NCI-H2227 treated with DMSO at 0.1 percent for 48 hours (cell line): ENCODE results near the gene CNR2.
"Not testable (repeated sequence)": the region's sequence is repeated elsewhere in the genome, so short reads cannot be mapped to it uniquely, and the experiment has no call there.

ENCODE experiments used
- DNase-seq: peaks from one replicate; lab custom pipeline; 2025; lab: John Stamatoyannopoulos, UW

The CNR2 gene

DNA sequence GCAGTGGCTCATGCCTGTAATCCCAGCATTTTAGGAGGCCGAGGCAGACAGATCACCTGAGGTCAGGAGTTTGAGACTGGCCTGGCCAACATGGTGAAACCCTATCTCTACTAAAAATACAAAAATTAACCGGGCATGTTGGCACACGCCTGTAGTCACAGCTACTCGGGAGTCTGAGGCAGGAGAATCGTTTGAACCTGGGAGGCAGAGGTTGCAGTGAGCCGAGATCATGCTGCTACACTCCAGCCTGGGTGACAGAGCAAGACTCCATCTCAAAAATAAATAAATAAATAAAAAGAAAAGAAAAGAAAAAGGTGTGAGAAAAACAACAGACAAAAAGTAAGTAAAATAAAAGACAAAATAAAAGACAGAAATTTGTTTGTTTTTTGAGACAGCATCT is 79.0 kb downstream of the CNR2 start:
- not testable (repeated sequence) for DNase-seq

DNA sequence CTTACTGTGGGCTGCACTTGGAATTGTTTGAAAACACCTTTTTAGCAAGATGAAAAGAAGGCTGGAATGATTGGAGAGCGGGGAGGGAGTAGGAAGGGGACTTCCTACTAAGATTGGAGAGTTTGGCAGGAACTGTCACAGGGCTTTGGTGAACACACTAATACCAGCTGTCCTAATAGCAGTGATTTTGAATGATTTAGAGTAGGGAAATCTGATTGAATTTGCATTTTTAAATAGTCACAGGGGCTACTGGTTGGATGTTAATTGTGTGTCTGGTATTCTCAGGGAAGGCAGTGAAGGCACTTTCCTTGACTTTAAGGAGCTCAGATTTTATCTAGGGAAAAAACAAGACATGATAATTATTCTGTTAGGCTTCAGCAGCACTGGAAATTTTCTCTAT is 85.4 kb downstream of the CNR2 start:
- no peak for DNase-seq

GRCh38 chr1:23826590-23826989 is 86.6 kb downstream of the CNR2 start:
- DNase-seq, result not testable (repeated sequence)

DNA sequence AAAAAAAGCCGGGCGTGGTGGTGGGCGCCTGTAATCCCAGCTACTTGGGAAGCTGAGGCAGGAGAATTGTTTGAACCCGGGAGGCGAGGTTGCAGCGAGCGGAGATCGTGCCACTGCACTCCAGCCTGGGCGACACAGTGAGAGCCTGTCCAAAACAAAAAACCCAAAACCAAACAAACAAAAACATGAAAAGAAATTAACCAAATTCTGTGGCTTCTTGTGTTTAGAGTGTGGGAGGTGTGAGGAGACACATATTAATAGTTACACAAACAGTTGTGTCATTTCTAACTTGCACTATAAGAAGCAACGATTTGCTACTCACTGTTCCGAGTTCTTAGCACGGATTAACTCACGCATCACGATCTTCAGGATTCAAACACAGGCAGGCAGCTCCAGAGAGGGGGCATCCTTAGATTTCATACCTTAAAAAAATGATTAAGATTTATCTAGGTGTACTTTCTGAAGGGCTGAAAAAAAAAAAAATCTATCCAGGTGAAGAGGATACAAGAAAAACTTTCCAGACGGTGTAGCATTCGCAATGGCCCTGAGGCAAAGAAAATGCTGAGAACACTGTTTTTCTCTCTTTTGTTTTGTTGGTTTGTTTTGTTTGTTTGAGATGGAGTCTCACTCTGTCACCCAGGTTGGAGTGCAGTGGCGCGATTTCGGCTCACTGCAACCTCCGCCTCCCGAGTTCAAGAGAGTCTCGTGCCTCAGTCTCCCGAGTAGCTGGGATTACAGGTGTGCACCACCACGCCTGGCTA is 87.2 kb downstream of the CNR2 start:
- no peak for DNase-seq

DNA sequence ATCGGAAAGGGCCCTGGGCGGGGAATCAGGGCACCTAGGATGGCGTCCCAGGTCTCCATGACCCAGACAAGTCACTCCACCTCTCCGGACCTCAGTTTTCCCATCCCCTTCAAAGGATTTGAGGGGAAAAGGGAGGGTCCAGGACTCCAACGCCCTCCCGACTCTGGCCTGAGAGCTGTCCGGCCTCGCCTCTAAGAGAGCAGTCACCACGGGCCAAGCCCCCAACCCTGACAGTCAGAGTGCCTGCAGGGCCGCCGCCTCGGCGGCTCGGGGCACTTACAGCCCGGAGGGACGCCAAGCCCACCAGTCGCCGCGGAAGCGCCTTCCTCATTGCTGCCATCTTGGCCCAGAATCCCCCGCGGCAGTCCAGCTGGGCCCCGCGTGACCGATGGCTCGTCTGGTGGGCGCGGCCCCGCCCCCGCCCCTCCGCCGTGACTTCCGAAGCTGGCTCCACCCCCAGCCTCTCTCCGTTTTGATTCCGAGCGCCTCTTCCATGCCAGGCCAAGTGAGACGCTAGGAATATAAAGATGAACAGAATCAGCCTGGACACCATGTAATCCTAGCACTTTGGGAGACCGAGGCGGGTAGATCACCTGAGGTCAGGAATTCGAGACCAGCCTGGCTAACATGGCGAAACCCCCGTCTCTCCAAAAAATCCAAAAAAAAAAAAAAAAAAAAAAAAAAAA is 87.9 kb downstream of the CNR2 start, which contains the start of gene HMGCL:
TSS of gene HMGCL (minus strand) at position 354 of the 686 bp plus-strand sequence. CDS start at position 340, 14 bp downstream.
- DNase-seq, result peak; percentile 94

DNA sequence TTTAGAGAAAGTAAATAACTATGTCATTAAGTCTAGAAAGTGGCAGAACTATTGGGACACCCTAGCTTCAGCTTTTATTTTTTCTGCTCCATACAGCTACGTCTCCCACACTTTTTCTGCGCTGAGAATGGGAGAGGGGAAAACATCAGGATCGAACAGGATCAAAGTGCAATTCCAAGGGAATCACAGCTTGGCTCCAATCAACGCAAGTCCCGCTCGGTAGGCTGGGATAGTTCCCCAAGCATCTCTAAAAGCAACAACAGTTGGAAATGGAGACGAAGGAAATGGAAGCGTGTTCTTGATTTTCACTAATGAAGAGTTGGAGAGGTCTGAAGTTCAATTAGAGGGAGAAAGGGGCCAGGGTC is 88.5 kb downstream of the CNR2 start:
- no peak for DNase-seq

DNA sequence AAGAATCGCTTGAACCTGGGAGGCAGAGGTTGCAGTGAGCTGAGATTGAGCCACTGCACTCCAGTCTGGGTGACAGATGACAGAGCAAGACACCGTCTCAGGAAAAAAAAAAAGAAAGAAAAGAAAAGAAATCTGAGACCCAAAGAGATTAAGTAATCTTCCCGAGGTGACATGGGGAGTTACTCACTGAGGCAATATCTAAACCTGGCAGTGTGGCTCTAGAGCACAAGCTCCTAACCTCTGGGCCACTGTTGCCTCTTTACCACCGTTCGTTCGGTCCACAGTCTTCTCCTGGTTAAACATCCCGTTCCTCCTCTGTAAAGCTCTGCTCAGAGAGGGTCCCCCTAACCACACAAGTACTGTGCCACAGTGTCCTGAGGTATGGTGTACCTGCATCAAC is 89.4 kb downstream of the CNR2 start:
- no peak for DNase-seq
